Effector memory CD8-positive, alpha-beta T cell (primary cell): ENCODE results near the gene BAG3.
A peak's percentile ranks its signal among the peaks of the same experiment; 100 is the strongest.

ENCODE experiments used
- ATAC-seq: fragments of 150-1000 bp; cut with Tn5 transposase; replicated peaks from 2 replicates; pipeline ENCODE4 v1.10.0; 2021; ENCODE audit warnings: mild to moderate bottlenecking, moderate library complexity
- DNase-seq, 3 experiments: peaks; one replicate each; pipeline ENCODE4 v3.0.0; 2021
- H3K27ac Mint-ChIP-seq, 2 donors: one replicate each; pipeline ENCODE4 v1.8.0; 2022; ENCODE audit warnings: mild to moderate bottlenecking in 2 of 2, mixed read lengths in 2 of 2, moderate library complexity in 2 of 2
- H3K27me3 Mint-ChIP-seq, 2 donors: one replicate each; pipeline ENCODE4 v1.8.0; 2022; ENCODE audit warnings: mixed read lengths in 2 of 2
- H3K36me3 Mint-ChIP-seq: one replicate; pipeline ENCODE4 v1.8.0; 2022; ENCODE audit warnings: mild to moderate bottlenecking, moderate library complexity, mixed read lengths; ENCODE audit not compliant: insufficient read depth
- H3K4me1 Mint-ChIP-seq, 2 donors: one replicate each; pipeline ENCODE4 v1.8.0; 2022; ENCODE audit warnings: low read depth in 2 of 2, mixed read lengths in 2 of 2
- H3K4me3 Mint-ChIP-seq, 2 donors: one replicate each; pipeline ENCODE4 v1.8.0; 2022; ENCODE audit warnings: mild to moderate bottlenecking in 2 of 2, mixed read lengths in 2 of 2, moderate library complexity in 2 of 2
- H3K9me3 Mint-ChIP-seq, 2 donors: one replicate each; pipeline ENCODE4 v1.8.0; 2022; ENCODE audit warnings: mixed read lengths in 2 of 2

BAG3 gene

DNA sequence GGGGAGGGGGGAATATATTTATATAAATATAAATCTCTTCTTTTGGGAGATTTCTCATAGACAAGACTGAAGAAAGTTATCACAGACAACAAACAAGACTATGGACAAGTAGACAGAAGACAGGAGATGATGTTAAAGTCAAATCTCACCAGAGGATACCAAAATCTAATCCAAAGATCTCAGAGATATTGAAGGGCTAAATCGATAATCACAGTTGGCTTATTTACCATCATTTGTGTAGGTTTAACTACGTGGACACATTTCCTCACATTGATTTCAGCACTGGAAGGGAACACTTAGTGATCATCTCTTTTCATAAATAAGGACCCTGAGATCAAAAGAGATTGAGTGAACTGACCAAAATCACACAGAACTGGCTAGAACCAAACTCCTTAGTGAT lies 72.0 kb downstream of the BAG3 start:
- Mint-ChIP-seq H3K36me3 (peaks cover 4% of the 10 kb centered on the region), H3K4me1 (peaks cover 7 to 13% of the 10 kb centered on the region in 2 donors), H3K27me3 (no peaks in the 10 kb centered on the region), H3K9me3 (no peaks in the 10 kb centered on the region), H3K27ac (peak overlapping the region in 1 of 2 donors; percentile 20), H3K4me3 (no peak overlapping the region)
- ATAC-seq (no peak), DNase-seq (no peak)

DNA sequence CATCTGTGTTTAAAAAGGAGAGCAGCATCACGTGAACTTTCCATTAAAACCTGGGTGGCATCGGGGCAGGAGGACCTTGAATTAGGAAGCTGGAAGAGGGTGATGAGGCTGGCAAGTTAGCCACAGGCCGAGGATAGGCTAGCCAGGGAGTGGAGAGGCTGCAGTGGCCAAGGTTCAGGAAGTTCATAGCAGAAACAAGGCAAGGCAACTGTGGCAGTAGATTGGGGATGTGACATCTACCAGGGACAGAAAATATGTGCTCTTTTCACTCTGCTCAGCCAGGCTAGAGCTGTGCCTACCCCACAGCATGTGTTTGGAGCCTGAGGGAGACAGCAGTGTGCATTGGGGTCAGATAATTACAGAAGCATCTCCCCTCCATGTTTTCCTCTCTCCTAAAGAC lies 72.4 kb downstream of the BAG3 start:
- H3K4me3 Mint-ChIP-seq: no peak overlapping the region
- DNase-seq: no peak
- no peaks in the 10 kb centered on the region for H3K9me3 Mint-ChIP-seq
- no peaks in the 10 kb centered on the region for H3K27me3 Mint-ChIP-seq
- ATAC-seq: no peak
- H3K4me1 Mint-ChIP-seq: peaks cover 7 to 13% of the 10 kb centered on the region in 2 donors
- peak overlapping the region in 1 of 2 donors; percentile 20 for H3K27ac Mint-ChIP-seq
- H3K36me3 Mint-ChIP-seq: peaks cover 4% of the 10 kb centered on the region

- H3K27ac Mint-ChIP-seq: peak overlapping the region; percentile 52 to 64
- peak overlapping the region; percentile 81 to 83 for H3K4me3 Mint-ChIP-seq
- H3K4me1 Mint-ChIP-seq: peaks cover 7 to 13% of the 10 kb centered on the region in 2 donors
- H3K9me3 Mint-ChIP-seq: no peaks in the 10 kb centered on the region
- peaks cover 4% of the 10 kb centered on the region for H3K36me3 Mint-ChIP-seq
- ATAC-seq (no peak), DNase-seq (no peak)
- no peaks in the 10 kb centered on the region for H3K27me3 Mint-ChIP-seq
Observed at GRCh38 chr10:119724593-119725516, 73.7 kb downstream of the BAG3 start.

GRCh38 chr10:119725517-119725827 lies 74.3 kb downstream of the BAG3 start:
- Mint-ChIP-seq H3K4me1 (peaks cover 7 to 13% of the 10 kb centered on the region in 2 donors), H3K27ac (peak overlapping the region; percentile 52 to 64), H3K36me3 (peaks cover 4% of the 10 kb centered on the region), H3K4me3 (peak overlapping the region; percentile 81 to 83), H3K9me3 (no peaks in the 10 kb centered on the region), H3K27me3 (no peaks in the 10 kb centered on the region)
- ATAC-seq (peak; percentile 44), DNase-seq (no peak)

DNA sequence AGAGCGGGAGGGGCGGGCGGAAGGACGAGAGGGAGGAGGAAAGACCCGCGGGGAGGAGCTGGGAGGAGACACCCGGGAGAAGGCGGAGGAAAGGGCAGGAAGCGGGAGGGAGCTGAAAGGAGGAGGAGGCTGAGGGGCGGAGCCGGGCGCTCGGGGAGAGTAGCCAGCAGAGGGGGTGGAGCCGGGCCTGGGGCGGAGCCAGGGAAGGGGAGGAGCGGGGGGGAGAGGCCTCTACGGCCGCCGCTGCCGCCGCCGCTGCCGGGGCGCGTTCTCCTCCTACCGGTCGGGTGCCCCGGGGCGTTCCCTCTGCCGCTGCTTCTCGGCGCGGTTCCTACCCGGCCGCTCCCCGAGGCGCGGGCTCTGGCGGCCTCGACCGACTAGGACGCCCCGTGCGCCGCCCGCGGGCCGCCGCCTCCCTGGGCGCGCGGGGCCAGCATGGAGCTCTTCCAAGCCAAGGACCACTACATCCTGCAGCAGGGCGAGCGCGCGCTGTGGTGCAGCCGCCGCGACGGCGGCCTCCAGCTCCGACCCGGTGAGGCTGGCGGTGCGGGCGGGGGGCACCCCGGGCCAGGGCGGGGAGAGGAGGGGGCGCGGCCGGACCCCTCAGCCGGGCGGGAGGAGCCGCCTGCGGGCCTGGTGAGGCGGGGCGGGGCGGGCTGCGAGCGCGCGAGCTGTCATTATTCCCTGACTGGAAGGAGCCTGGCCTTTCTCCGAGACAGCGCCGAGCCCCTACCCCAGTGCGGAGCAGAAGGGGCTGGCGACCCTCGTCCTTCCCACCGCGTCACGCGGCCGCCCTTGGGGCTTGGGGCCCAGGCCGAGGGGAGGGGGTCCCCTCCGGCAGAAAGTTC lies 74.9 kb downstream of the BAG3 start, which contains the start of gene INPP5F:
Gene INPP5F, plus strand, starts transcription at position 223 of the 848 bp plus-strand sequence. Its CDS starts 213 bp downstream, at position 436.
- Mint-ChIP-seq H3K4me1 (peaks cover 7 to 13% of the 10 kb centered on the region in 2 donors), H3K27me3 (no peaks in the 10 kb centered on the region), H3K36me3 (peaks cover 8% of the 10 kb centered on the region), H3K9me3 (no peaks in the 10 kb centered on the region), H3K4me3 (peak within 1 kb of the TSS; percentile 81 to 83), H3K27ac (peak within 1 kb of the TSS; percentile 55 to 78)
- ATAC-seq (peak; percentile 87), DNase-seq (peak; percentile 97 to 98 (median 97))

- DNase-seq: no peak
- Mint-ChIP-seq H3K4me1 (peaks cover 7 to 13% of the 10 kb centered on the region in 2 donors), H3K36me3 (peaks cover 8% of the 10 kb centered on the region), H3K27ac (peak overlapping the region; percentile 55 to 78), H3K4me3 (peak overlapping the region; percentile 81 to 83), H3K9me3 (no peaks in the 10 kb centered on the region), H3K27me3 (no peaks in the 10 kb centered on the region)
- ATAC-seq: no peak
Observed at GRCh38 chr10:119726676-119727261, 75.6 kb downstream of the BAG3 start.
